CD14-positive monocyte (primary cell): Measurements from ENCODE around the gene TMEM53. TPM values are rescaled to one million over a fixed set of nuclear protein-coding genes. Genes with fewer than 3 reads are reported as not detected.

Source experiments
- DNase-seq, 3 donors: peaks; one replicate each; pipeline ENCODE4 v3.0.0-alpha.2; 2011 to 2022
- H2AFZ ChIP-seq: 2 replicates; pipeline ENCODE4 v1.6.0; 2012; ENCODE audit warnings: mild to moderate bottlenecking, low read depth, low read length, inconsistent platforms; ENCODE audit not compliant: insufficient read depth, poor library complexity, severe bottlenecking
- H3K27ac ChIP-seq, 2 donors: 1 replicate in 1 of 2; 2 replicates in 1 of 2; pipeline ENCODE4 v1.5.1; 2012 to 2013; ENCODE audit warnings: low read length in 2 of 2, control low read depth in 1 of 2, inconsistent platforms in 1 of 2, low read depth in 1 of 2, mild to moderate bottlenecking in 1 of 2
- H3K27me3 ChIP-seq, 2 donors: one replicate each; pipeline versions ENCODE4 v1.6.0 to v1.6.1; 2011 to 2013; ENCODE audit warnings: low read length in 2 of 2; ENCODE audit not compliant: control insufficient read depth in 2 of 2, insufficient read depth in 2 of 2
- H3K36me3 ChIP-seq, 2 donors: replicated peaks in 1 of 2; 1 replicate in 1 of 2; 2 replicates in 1 of 2; pipeline versions ENCODE4 v1.5.1 to v1.6.1; 2012 to 2013; ENCODE audit warnings: low read length in 2 of 2, control low read depth in 1 of 2, inconsistent platforms in 1 of 2, mild to moderate bottlenecking in 1 of 2; ENCODE audit not compliant: insufficient read depth in 2 of 2, control insufficient read depth in 1 of 2
- H3K4me1 ChIP-seq, 2 donors: 1 replicate in 1 of 2; 2 replicates in 1 of 2; pipeline versions ENCODE4 v1.5.1 to v1.6.1; 2012 to 2013; ENCODE audit warnings: low read length in 2 of 2, control low read depth in 1 of 2, inconsistent platforms in 1 of 2, mild to moderate bottlenecking in 1 of 2, moderate library complexity in 1 of 2; ENCODE audit not compliant: insufficient read depth in 2 of 2, control insufficient read depth in 1 of 2
- H3K4me2 ChIP-seq: replicated peaks from 2 replicates; pipeline ENCODE3; 2012; ENCODE audit warnings: low read length, moderate library complexity, mild to moderate bottlenecking; ENCODE audit not compliant: poor library complexity, severe bottlenecking; ENCODE audit errors: extremely low read depth
- H3K4me3 ChIP-seq, 3 experiments: fragments of 200-600 bp in 1 of 3; sonication (generic) in 1 of 3; replicated peaks in 1 of 3; 1 replicate in 2 of 3; 2 replicates in 1 of 3; pipeline ENCODE4 v1.5.1; 2011 to 2013; ENCODE audit warnings: low read length in 3 of 3, mild to moderate bottlenecking in 3 of 3, control low read depth in 2 of 3, low read depth in 2 of 3, inconsistent platforms in 1 of 3, moderate library complexity in 1 of 3
- H3K79me2 ChIP-seq: 2 replicates; pipeline ENCODE4 v1.6.0; 2012; ENCODE audit warnings: mild to moderate bottlenecking, control low read depth, inconsistent platforms, low read length, moderate library complexity; ENCODE audit not compliant: insufficient read depth
- H3K9ac ChIP-seq: 2 replicates; pipeline ENCODE4 v1.6.0; 2017; ENCODE audit warnings: low read length, mild to moderate bottlenecking; ENCODE audit not compliant: insufficient read depth, poor library complexity, severe bottlenecking
- H3K9me3 ChIP-seq, 2 donors: replicated peaks in 1 of 2; 1 replicate in 1 of 2; 2 replicates in 1 of 2; pipeline versions ENCODE4 v1.5.1 to v1.6.1; 2012 to 2013; ENCODE audit warnings: low read length in 2 of 2, control low read depth in 1 of 2; ENCODE audit not compliant: control insufficient read depth in 1 of 2, insufficient read depth in 1 of 2
- H4K20me1 ChIP-seq: 2 replicates; pipeline ENCODE4 v1.6.0; 2012; ENCODE audit warnings: mild to moderate bottlenecking, low read length, control low read depth, moderate library complexity; ENCODE audit not compliant: insufficient read depth
- H3K27ac Mint-ChIP-seq, 7 donors: one replicate each; pipeline ENCODE4 v1.8.0; 2020; ENCODE audit warnings: mild to moderate bottlenecking in 7 of 7, mixed read lengths in 7 of 7, moderate library complexity in 6 of 7, inconsistent platforms in 2 of 7
- H3K27me3 Mint-ChIP-seq, 3 donors: one replicate each; pipeline ENCODE4 v1.8.0; 2021 to 2022; ENCODE audit warnings: low read depth in 3 of 3, mild to moderate bottlenecking in 3 of 3, mixed read lengths in 3 of 3, moderate library complexity in 3 of 3, inconsistent platforms in 1 of 3
- H3K36me3 Mint-ChIP-seq, 2 donors: one replicate each; pipeline ENCODE4 v1.8.0; 2020; ENCODE audit warnings: mixed read lengths in 2 of 2, inconsistent platforms in 1 of 2, mild to moderate bottlenecking in 1 of 2
- H3K4me1 Mint-ChIP-seq: one replicate; pipeline ENCODE4 v1.8.0; 2020; ENCODE audit warnings: mild to moderate bottlenecking, mixed read lengths
- H3K4me3 Mint-ChIP-seq, 2 donors: one replicate each; pipeline ENCODE4 v1.8.0; 2020; ENCODE audit warnings: mild to moderate bottlenecking in 2 of 2, mixed read lengths in 2 of 2, moderate library complexity in 1 of 2
- H3K9me3 Mint-ChIP-seq, 7 donors: one replicate each; pipeline ENCODE4 v1.8.0; 2020 to 2022; ENCODE audit warnings: mixed read lengths in 7 of 7, mild to moderate bottlenecking in 6 of 7, moderate library complexity in 6 of 7, inconsistent platforms in 2 of 7
- CTCF ChIP-seq: fragments of 200-600 bp; IDR thresholded peaks from one replicate; pipeline ENCODE4 v1.8.0; 2022; ENCODE audit warnings: antibody characterized with exemption, mild to moderate bottlenecking
- WGBS: methylation state at CpG from one replicate; pipeline ENCODE4 v1.1.5; 2013; ENCODE audit warnings: missing lambda C conversion rate; ENCODE audit not compliant: insufficient coverage; 5-methylcytosine and 5-hydroxymethylcytosine counted together
- intact Hi-C, 2 donors: fragments of 100-400 bp; cut with micrococcal nuclease; formaldehyde crosslinking; loops; one replicate each; pipeline versions ENCODE4 v1.15.0 to v1.15.1; 2023
- polyA plus RNA-seq, 3 donors: library from polyadenylated mRNA; depleted of rRNA in 1 of 3; unstranded in 2 of 3; stranded (reverse) in 1 of 3; fragments of 300-500 nt in 2 of 3; fragments of >200 nt in 1 of 3; fragmentation: Illumina TruSeq in 2 of 3; gene quantifications; 1 replicate in 2 of 3; 2 replicates in 1 of 3; pipeline ENCODE4 v1.2.3, GENCODE V29; 2012 to 2021

TMEM53 gene
- polyA plus RNA-seq, 3 donors: 4.8 to 8.8 (median 8.6) TPM

- Mint-ChIP-seq H3K27me3 (peaks cover 0 to 4% (median 2%) of the 10 kb centered on the region in 3 donors), H3K9me3 (peaks cover 0 to 4% (median 0%) of the 10 kb centered on the region in 7 donors), H3K36me3 (no peaks in the 10 kb centered on the region), H3K27ac (no peak overlapping the region), H3K4me3 (no peak overlapping the region), H3K4me1 (peaks cover 3% of the 10 kb centered on the region)
- Histone ChIP-seq H3K4me1 (no peaks in the 10 kb centered on the region), H3K9me3 (no peaks in the 10 kb centered on the region), H3K9ac (no peak overlapping the region), H3K4me3 (no peak overlapping the region), H3K79me2 (no peaks in the 10 kb centered on the region), H4K20me1 (no peaks in the 10 kb centered on the region), H2AFZ (no peak overlapping the region), H3K27ac (no peak overlapping the region), H3K27me3 (no peaks in the 10 kb centered on the region), H3K36me3 (no peaks in the 10 kb centered on the region), H3K4me2 (no peak overlapping the region)
- 80% methylated on average over 3 of the region's 4 CpGs for WGBS
- no peak for DNase-seq
- no peak for TF ChIP-seq CTCF
- intact Hi-C loops: no loop called here
Observed at GRCh38 chr1:44611866-44612265, 62.4 kb downstream of the TMEM53 start.

- Mint-ChIP-seq H3K27me3 (peaks cover 0 to 4% (median 2%) of the 10 kb centered on the region in 3 donors), H3K4me3 (no peak overlapping the region), H3K27ac (no peak overlapping the region), H3K4me1 (peaks cover 4% of the 10 kb centered on the region), H3K9me3 (peaks cover 0 to 4% (median 0%) of the 10 kb centered on the region in 7 donors), H3K36me3 (no peaks in the 10 kb centered on the region)
- H3K4me1 ChIP-seq: no peaks in the 10 kb centered on the region
- no peak for DNase-seq
- no peaks in the 10 kb centered on the region for H3K36me3 ChIP-seq
- H2AFZ ChIP-seq: no peak overlapping the region
- no peak overlapping the region for H3K4me3 ChIP-seq
- H3K9me3 ChIP-seq: no peaks in the 10 kb centered on the region
- no peaks in the 10 kb centered on the region for H4K20me1 ChIP-seq
- no peak overlapping the region for H3K4me2 ChIP-seq
- intact Hi-C loops: no loop called here
- no peak for TF ChIP-seq CTCF
- WGBS: 98% methylated on average over 4 of the region's 5 CpGs
- no peaks in the 10 kb centered on the region for H3K27me3 ChIP-seq
- H3K79me2 ChIP-seq: no peaks in the 10 kb centered on the region
- H3K9ac ChIP-seq: no peak overlapping the region
- H3K27ac ChIP-seq: no peak overlapping the region
Observed at GRCh38 chr1:44611419-44611818, 62.9 kb downstream of the TMEM53 start.
